Panc1 (cell line): ENCODE results near the gene TMEM37. TPM values are rescaled to one million over a fixed set of nuclear protein-coding genes. Genes with fewer than 3 reads are reported as not detected.

Experiments
- ATAC-seq: fragments of 200-7000 bp; cut with Tn5 transposase; 2 replicates; pipeline ENCODE4 v1.9.1; 2020; ENCODE audit warnings: mild to moderate bottlenecking, moderate library complexity
- BruUV-seq: library from RNA; stranded (reverse); fragments of 400-500 nt; replicated peaks from 2 replicates; lab custom pipeline; 2021; lab: Mats Ljungman, UMichigan
- CTCF ChIA-PET: fragments of 300-600 bp; sonication (Branson Sonifier 250); formaldehyde crosslinking; loops from one replicate; lab custom pipeline; 2022; ENCODE audit warnings: antibody characterized with exemption; lab: Charles Lee
- POLR2A ChIA-PET: fragments of 300-600 bp; sonication (Branson Sonifier 250); formaldehyde crosslinking; loops from one replicate; lab custom pipeline; 2022; ENCODE audit warnings: antibody characterized with exemption; lab: Charles Lee
- DNase-seq: peaks from one replicate; pipeline ENCODE4 v3.0.0-alpha.2; 2010; ENCODE audit warnings: low read depth, low spot score
- H3K27ac ChIP-seq: 2 replicates; pipeline ENCODE4 v1.5.1; 2011; ENCODE audit warnings: mild to moderate bottlenecking, low read length, inconsistent platforms
- H3K27me3 ChIP-seq: fragments of 200-500 bp; sonication (Bioruptor generic); 2 replicates; pipeline ENCODE4 v1.6.0; 2014; ENCODE audit warnings: low read length, inconsistent platforms; ENCODE audit not compliant: control insufficient read depth, insufficient read depth
- H3K36me3 ChIP-seq: fragments of 200-500 bp; sonication (Bioruptor generic); 2 replicates; pipeline ENCODE4 v1.5.1; 2014; ENCODE audit warnings: inconsistent platforms, mild to moderate bottlenecking, low read length, moderate library complexity; ENCODE audit not compliant: control insufficient read depth, insufficient read depth
- H3K4me1 ChIP-seq: 2 replicates; pipeline ENCODE4 v1.5.1; 2011; ENCODE audit warnings: inconsistent platforms, mild to moderate bottlenecking, low read length, moderate library complexity; ENCODE audit not compliant: control insufficient read depth, insufficient read depth
- H3K4me3 ChIP-seq, 2 experiments: 2 replicates each; pipeline ENCODE4 v1.5.1; 2011 to 2012; ENCODE audit warnings: low read depth in 2 of 2, low read length in 2 of 2, mild to moderate bottlenecking in 2 of 2, inconsistent platforms in 1 of 2, moderate library complexity in 1 of 2
- H3K9me3 ChIP-seq: fragments of 200-500 bp; sonication (Bioruptor generic); 2 replicates; pipeline ENCODE4 v1.5.1; 2014; ENCODE audit warnings: low read depth, mild to moderate bottlenecking, inconsistent platforms, low read length, moderate library complexity; ENCODE audit not compliant: control insufficient read depth, insufficient read depth
- POLR2AphosphoS5 ChIP-seq: IDR thresholded peaks from 2 replicates; pipeline ENCODE4 v1.6.1; 2012; ENCODE audit warnings: mild to moderate bottlenecking, low read depth, low read length, moderate library complexity
- SIN3A ChIP-seq: IDR thresholded peaks from 2 replicates; pipeline ENCODE4 v1.6.1; 2012; ENCODE audit warnings: low read depth, mild to moderate bottlenecking, low read length, moderate library complexity, borderline replicate concordance; ENCODE audit not compliant: insufficient read depth
- TCF7L2 ChIP-seq: IDR thresholded peaks from 2 replicates; pipeline ENCODE4 v1.6.1; 2011; ENCODE audit warnings: mild to moderate bottlenecking, low read depth, low read length, inconsistent platforms
- in situ Hi-C: cut with HindIII; loops from 2 replicates; pipeline ENCODE4 v1.10.0; 2016; ENCODE audit warnings: low sequenced_read_pairs, low pct_unique_long_range_greater_than_20kb
- intact Hi-C: fragments of 100-400 bp; cut with micrococcal nuclease; formaldehyde crosslinking; loops from one replicate; pipeline ENCODE4 v1.10.0; 2022; ENCODE audit not compliant: unreplicated experiment
- total RNA-seq: library from RNA; stranded (reverse); gene quantifications from one replicate; pipeline ENCODE4 v1.2.1, GENCODE V29; 2021; ENCODE audit not compliant: unreplicated experiment
- TF ChIP-seq, protein P1 (sequence below): fragments of 450-650 bp; IDR thresholded peaks from 2 replicates; pipeline ENCODE4 v1.5.1; 2017; ENCODE audit warnings: mild to moderate bottlenecking
- TF ChIP-seq, protein P2 (sequence below), 2 experiments: IDR thresholded peaks; 2 replicates each; pipeline ENCODE4 v1.6.1; 2011 to 2012; ENCODE audit warnings: low read depth in 2 of 2, control low read depth in 1 of 2, low read length in 1 of 2, mild to moderate bottlenecking in 1 of 2, moderate library complexity in 1 of 2; ENCODE audit not compliant: insufficient read depth in 1 of 2

The TMEM37 gene
- total RNA-seq, 1 experiment from 2014 or later, result 0.28 TPM

DNA sequence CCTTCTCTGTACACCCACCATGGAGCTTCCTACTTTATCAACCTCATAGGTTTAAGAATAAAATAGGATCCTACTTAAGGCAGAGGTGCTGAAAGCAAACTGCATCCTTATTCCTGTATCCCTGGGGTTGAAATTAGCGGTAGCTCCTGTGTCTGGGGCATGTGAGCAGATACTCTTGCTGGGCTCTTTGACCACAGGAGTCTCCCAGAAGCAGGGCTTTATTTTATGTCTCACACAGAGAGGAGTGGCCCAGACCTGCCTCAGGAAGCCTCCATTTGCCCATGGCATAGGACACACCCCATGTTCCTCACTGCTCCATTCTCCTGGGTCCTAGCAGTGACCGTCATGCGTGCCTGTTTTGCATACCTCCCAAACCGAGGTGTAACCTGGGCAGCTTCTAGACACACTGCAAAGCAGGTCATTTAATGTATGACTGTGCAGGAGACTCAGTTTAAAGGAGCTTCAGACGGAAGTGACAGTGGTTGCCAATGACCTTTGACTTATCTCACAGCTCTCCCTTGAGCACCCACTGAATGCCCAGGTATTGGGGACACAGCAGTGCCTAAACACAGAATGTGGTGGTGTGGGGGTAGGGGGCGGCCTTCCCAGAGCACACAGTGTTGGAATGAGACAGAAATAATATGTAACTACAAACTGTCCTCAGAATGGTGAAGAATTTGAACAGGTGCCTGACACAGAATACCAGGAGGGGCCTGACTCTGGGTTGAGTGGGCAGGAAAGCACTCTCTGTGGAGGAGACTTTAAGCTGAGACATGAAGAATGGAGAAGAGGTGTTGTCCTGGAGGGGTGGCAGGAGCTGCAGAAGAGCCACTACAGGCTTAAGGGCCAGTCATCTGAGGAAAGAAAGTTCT lies 3.7 kb downstream of the TMEM37 start:
- ChIA-PET POLR2A (no interaction called here), CTCF (interaction anchor here (0.7 kb wide), 1 partner anchor 21 kb away, joined by 4 read pairs; no protein-coding TSS in a partner anchor)
- Histone ChIP-seq H3K36me3 (no peaks in the 10 kb centered on the region), H3K27ac (no peak overlapping the region), H3K27me3 (no peaks in the 10 kb centered on the region; the same call in 1 of the 2 replicates), H3K4me3 (no peak overlapping the region), H3K9me3 (no peaks in the 10 kb centered on the region), H3K4me1 (no peaks in the 10 kb centered on the region; the same call in 1 of the 2 replicates)
- DNase-seq (no peak), ATAC-seq (no peak)
- TF ChIP-seq POLR2AphosphoS5, result no peak
- TF ChIP-seq SIN3A, result no peak
- TF ChIP-seq TCF7L2, result no peak
- intact Hi-C loops (no loop called here), in situ Hi-C loops (no loop called here)
- no TSS peak for BruUV-seq

DNA sequence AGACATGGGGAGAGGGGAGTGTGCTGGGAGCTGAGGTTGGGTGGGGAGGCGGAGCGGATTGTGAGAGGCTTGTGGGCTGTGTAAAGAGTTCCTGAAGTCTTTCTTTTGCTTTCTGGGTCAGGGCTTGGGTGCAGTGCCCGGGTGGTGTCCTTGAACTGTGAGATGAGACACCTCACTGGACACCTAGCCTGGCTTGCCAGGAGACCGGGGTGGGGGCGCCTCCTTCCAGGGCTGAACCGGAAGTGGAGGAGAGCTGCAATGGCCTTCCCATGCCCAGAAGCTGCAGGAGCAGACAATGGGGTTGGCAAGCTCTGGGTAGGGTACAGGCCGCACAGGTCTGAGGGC lies 4.3 kb downstream of the TMEM37 start:
- BruUV-seq, result no TSS peak
- DNase-seq (no peak), ATAC-seq (no peak)
- H3K27me3 ChIP-seq, result no peaks in the 10 kb centered on the region; the same call in 1 of the 2 replicates
- H3K4me3 ChIP-seq, result no peak overlapping the region
- no peak overlapping the region for H3K27ac ChIP-seq
- POLR2A ChIA-PET, result no interaction called here
- in situ Hi-C loops (no loop called here), intact Hi-C loops (no loop called here)
- no peaks in the 10 kb centered on the region; the same call in 1 of the 2 replicates for H3K4me1 ChIP-seq
- CTCF ChIA-PET, result no interaction called here
- no peaks in the 10 kb centered on the region for H3K9me3 ChIP-seq
- TF ChIP-seq SIN3A (no peak), TCF7L2 (no peak), POLR2AphosphoS5 (no peak)
- TF ChIP-seq, protein P1, sequence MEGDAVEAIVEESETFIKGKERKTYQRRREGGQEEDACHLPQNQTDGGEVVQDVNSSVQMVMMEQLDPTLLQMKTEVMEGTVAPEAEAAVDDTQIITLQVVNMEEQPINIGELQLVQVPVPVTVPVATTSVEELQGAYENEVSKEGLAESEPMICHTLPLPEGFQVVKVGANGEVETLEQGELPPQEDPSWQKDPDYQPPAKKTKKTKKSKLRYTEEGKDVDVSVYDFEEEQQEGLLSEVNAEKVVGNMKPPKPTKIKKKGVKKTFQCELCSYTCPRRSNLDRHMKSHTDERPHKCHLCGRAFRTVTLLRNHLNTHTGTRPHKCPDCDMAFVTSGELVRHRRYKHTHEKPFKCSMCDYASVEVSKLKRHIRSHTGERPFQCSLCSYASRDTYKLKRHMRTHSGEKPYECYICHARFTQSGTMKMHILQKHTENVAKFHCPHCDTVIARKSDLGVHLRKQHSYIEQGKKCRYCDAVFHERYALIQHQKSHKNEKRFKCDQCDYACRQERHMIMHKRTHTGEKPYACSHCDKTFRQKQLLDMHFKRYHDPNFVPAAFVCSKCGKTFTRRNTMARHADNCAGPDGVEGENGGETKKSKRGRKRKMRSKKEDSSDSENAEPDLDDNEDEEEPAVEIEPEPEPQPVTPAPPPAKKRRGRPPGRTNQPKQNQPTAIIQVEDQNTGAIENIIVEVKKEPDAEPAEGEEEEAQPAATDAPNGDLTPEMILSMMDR, result no peak
- TF ChIP-seq, protein P2, sequence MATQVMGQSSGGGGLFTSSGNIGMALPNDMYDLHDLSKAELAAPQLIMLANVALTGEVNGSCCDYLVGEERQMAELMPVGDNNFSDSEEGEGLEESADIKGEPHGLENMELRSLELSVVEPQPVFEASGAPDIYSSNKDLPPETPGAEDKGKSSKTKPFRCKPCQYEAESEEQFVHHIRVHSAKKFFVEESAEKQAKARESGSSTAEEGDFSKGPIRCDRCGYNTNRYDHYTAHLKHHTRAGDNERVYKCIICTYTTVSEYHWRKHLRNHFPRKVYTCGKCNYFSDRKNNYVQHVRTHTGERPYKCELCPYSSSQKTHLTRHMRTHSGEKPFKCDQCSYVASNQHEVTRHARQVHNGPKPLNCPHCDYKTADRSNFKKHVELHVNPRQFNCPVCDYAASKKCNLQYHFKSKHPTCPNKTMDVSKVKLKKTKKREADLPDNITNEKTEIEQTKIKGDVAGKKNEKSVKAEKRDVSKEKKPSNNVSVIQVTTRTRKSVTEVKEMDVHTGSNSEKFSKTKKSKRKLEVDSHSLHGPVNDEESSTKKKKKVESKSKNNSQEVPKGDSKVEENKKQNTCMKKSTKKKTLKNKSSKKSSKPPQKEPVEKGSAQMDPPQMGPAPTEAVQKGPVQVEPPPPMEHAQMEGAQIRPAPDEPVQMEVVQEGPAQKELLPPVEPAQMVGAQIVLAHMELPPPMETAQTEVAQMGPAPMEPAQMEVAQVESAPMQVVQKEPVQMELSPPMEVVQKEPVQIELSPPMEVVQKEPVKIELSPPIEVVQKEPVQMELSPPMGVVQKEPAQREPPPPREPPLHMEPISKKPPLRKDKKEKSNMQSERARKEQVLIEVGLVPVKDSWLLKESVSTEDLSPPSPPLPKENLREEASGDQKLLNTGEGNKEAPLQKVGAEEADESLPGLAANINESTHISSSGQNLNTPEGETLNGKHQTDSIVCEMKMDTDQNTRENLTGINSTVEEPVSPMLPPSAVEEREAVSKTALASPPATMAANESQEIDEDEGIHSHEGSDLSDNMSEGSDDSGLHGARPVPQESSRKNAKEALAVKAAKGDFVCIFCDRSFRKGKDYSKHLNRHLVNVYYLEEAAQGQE (IDR thresholded peaks at IDR 0.05; ENCODE audit: insufficient read depth in 1 of 2, low read depth in 2 of 2, low read length in 1 of 2), result no peak
- no peaks in the 10 kb centered on the region for H3K36me3 ChIP-seq
